NCI-H82 treated with DMSO at 0.1 percent for 48 hours (cell line): ENCODE data around the gene PROZ.

ENCODE experiments used
- DNase-seq: peaks from one replicate; lab custom pipeline; 2025; ENCODE audit not compliant: unreplicated experiment; lab: John Stamatoyannopoulos, UW

The PROZ gene

DNA sequence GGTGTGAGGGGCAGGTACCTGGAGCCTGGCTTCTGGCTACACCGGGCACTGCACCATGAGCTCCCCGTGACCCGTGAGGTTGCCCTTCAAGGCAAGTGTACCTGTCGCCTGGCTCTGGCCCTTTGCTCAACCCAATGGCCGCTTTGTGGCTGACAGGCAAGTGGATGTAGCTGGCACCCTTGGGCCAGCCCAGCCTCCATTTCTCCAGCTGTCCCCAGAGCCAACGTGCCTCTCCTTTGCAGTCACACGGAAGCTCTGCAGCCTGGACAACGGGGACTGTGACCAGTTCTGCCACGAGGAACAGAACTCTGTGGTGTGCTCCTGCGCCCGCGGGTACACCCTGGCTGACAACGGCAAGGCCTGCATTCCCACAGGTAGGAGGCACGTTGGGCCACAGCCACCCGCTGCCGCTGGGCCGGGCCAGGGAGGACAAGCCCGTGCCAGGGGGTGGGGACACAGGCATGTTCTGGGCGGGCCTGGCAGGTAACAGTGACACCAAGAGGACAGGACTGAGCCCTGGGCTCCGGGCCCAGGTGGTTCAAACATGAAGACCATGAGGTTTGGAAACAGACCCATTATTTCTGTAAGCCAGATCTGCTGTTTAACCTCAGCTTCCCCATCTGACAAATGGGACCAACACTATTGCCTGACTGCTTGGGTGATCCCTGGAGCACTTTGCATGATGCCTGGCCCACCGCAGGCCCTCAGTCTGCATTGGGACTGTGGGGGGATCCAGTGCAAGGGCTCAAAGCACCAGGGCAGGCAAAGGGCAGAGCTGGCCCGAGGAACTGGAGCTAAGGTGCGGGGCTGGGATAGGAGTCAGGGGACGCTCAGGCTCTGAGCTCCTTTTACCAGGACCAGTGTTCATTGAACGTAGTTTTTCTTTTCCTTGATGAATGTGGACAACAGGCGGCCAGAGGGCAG, 17.5 kb upstream of the PROZ start:
- DNase-seq: no peak

- no peak for DNase-seq
Measured at GRCh38 chr13:113141601-113141970, 16.9 kb upstream of the PROZ start.

GRCh38 chr13:113142876-113143275, 15.6 kb upstream of the PROZ start:
- no peak for DNase-seq

DNA sequence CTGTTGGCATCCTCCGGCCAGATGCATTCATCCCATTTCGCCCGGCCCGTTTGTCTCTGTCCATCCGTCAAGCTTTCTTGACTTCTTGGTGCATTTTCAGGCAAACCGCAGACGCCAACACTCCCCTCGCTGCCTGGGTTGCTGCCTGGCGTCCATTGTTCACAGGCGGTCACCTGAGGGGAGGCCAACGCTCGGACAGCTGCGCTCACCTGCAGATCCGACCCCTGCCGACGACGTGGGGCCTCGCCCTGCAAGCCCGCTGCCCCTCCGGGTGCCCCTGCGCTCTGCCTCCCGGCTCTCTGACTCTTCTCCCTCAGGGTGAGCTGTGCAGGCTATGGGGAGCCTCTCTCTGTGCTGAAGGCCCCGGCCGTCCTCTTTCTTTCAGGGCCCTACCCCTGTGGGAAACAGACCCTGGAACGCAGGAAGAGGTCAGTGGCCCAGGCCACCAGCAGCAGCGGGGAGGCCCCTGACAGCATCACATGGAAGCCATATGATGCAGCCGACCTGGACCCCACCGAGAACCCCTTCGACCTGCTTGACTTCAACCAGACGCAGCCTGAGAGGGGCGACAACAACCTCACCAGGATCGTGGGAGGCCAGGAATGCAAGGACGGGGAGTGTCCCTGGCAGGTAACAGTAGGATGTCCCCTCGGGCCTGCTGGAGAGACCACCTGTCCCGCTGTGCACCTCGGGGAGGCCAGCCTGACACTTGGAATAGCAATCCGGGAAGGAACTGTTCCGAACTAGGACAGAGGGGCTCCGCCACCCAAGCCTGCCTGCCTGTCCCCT, 14.8 kb upstream of the PROZ start:
- no peak for DNase-seq

- DNase-seq: no peak
Measured at GRCh38 chr13:113144255-113144629, 14.2 kb upstream of the PROZ start.

GRCh38 chr13:113145496-113145895, 13.0 kb upstream of the PROZ start:
- DNase-seq: no peak

- DNase-seq: no peak
Measured at GRCh38 chr13:113145911-113146598, 12.4 kb upstream of the PROZ start.

GRCh38 chr13:113146750-113147149, 11.7 kb upstream of the PROZ start:
- no peak for DNase-seq

GRCh38 chr13:113147206-113147605, 11.2 kb upstream of the PROZ start:
- DNase-seq: no peak

DNA sequence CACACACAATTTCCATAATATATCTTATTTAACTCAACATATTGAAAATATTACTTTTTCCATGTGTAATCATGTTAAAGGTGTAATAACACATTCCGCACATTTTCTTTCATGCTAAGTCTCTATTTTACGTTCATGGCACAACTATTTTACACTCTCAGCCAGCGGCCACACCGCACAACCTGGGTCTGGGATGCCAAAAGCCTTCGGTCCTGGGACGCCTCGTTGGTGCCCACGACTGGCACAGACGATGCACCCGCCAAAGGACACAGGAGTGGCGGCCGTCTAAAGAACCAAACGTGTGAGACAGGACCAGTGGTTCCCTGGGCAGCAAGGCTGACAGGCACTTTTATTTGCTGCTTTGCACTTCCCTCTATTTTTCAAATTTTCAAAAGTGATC, 10.0 kb upstream of the PROZ start:
- no peak for DNase-seq

GRCh38 chr13:113148940-113149503, 9.4 kb upstream of the PROZ start:
- no peak for DNase-seq

GRCh38 chr13:113149711-113150549, 8.5 kb upstream of the PROZ start:
- DNase-seq: no peak

DNA sequence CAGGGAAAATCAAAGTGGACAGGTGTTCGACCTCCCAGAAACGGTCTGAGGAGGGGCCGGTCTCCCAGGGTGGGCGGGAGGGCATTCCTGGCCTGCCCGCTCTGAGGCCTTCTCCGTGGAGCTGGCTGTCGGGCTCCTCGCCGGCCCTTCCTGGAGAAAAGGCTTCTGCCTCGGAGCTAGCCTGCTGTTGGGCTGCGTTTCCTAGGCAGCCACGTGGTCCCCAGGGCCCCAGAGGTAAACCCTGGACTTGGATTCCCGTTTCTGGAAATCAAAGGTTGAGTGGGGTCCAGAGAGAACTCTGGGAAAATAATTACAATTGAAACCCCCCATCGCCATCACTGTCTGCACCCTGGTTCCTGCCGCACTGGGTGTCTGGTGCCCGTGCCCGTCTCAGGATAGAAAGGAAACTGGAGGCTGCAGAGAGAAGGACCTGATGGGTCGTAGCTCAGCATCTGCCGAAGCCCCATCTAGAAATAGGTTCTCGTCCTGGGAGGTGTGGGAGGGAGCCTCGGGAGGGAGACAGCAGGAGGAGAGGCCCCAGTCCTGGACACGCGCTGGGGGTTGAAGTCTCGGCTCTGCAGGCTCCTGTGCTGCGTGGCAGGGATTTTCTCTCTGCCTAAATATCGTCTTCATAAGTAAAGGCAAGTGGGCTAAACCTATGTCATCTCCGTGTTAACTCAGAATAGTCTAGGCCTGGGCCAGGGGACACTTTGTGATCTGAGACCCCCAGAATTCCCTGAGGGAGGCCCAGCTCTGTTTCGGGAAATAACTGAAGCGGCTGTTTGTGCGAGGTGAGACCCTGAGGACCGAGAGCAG, 7.7 kb upstream of the PROZ start:
- no peak for DNase-seq

- no peak for DNase-seq
Measured at GRCh38 chr13:113151745-113152690, 6.4 kb upstream of the PROZ start.

- no peak for DNase-seq
Measured at GRCh38 chr13:113152691-113152983, 5.8 kb upstream of the PROZ start.

DNA sequence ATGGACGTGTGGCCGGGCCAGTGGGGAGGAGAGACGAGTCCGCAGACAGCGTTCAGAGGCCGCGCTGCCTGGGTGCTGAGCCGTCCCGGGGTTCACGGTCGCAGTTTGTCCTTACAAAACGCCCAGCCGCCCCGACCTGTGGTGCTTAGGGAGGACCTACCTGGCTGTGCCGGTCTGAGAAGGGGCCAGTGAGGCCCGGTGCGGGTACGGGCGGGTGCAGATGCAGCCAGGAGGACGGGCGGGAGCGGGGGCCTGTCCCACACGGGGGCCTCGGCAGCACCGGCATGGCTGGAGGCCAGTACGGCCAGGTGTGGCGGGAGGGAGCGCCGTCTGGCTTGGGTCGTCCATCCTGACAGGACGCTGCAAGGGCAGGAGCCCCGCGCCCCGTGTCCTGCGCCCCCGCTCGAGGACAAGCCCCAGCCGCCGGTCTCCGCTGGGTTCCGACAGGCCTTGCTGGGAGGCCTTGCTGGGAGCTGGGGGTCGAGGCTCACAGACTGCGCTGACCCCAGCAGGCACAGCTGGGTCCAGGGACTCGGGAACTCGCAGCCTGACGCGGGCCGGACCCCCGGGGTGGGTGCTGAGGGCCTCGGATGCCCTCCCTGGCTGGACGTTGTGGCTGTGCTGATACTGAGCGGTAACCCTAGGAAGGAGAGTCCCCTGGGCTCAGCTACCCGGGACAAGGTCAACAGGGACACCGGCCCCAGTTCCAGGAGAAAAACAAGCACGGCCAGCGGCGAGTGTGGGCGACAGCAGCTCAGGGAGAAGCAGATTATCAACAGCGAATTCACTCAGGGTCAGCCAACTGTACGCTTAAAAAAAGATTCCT, 5.3 kb upstream of the PROZ start:
- no peak for DNase-seq

GRCh38 chr13:113153810-113154748, 4.4 kb upstream of the PROZ start:
- peak; percentile 44 for DNase-seq
